Lower leg skin (tissue), 4 donors: ENCODE measurements around the gene TMEM243. TPM values are rescaled to one million over a fixed set of nuclear protein-coding genes. Genes with fewer than 3 reads are reported as not detected.
"Not testable (repeated sequence)": the region's sequence is repeated elsewhere in the genome, so short reads cannot be mapped to it uniquely, and the experiment has no call there.

Experiments
- DNase-seq, 2 donors: peaks; one replicate each; pipeline ENCODE4 v3.0.0-alpha.2; 2019; ENCODE audit warnings: low spot score in 2 of 2
- H3K4me3 ChIP-seq: fragments of 200-600 bp; sonication (generic); 2 replicates; pipeline ENCODE4 v1.5.1; 2017; ENCODE audit warnings: mild to moderate bottlenecking, low read depth; ENCODE audit not compliant: poor library complexity, severe bottlenecking
- POLR2A ChIP-seq, 2 donors: fragments of 450-650 bp; IDR thresholded peaks; one replicate each; pipeline ENCODE4 v1.6.1; 2016 to 2017; ENCODE audit warnings: antibody characterized with exemption in 2 of 2, mild to moderate bottlenecking in 1 of 2, moderate library complexity in 1 of 2
- whole genome bisulfite sequencing, 2 donors: methylation state at CpG; one replicate each; pipeline ENCODE4 v1.1.5; 2018; 5-methylcytosine and 5-hydroxymethylcytosine counted together
- intact Hi-C: fragments of 100-400 bp; cut with DNase I; formaldehyde crosslinking; loops from one replicate; pipeline ENCODE4 v1.15.0; 2023; ENCODE audit warnings: low total_unique reads
- total RNA-seq, 4 donors: library from RNA; depleted of rRNA; stranded (reverse); fragments of >200 nt; gene quantifications; one replicate each; pipeline ENCODE4 v1.1.0, GENCODE V29; 2016
- TF ChIP-seq, protein P1 (sequence below), 3 donors: fragments of 450-650 bp; IDR thresholded peaks; one replicate each; pipeline ENCODE4 v1.5.1; 2016; ENCODE audit warnings: antibody characterized with exemption in 3 of 3, mild to moderate bottlenecking in 3 of 3, moderate library complexity in 2 of 3

TMEM243 gene
- total RNA-seq, 4 donors from 2014 or later = 29.4 to 60.6 (median 38.0) TPM

DNA sequence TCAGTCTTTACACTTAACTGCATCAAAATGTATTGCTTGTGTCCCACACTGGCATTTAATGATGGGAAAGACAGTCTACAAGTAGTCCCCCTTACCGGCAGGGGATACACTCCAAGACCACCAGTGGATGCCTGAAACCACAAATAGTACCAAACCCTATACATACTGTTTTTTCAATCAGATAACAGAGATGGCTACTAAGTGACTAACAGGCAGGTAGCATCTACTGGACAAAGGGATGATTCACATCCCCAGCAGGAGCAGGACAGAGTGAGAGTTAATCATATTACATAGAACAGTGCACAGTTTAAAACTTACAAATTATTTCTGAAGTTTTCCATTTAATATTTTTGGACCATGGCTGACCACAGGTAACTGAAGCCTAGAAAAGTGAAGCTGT lies 13.2 kb downstream of the TMEM243 start:
- 100% methylated on average over 1 of the region's 1 CpG for WGBS, 2 donors
- H3K4me3 ChIP-seq = no peak overlapping the region
- intact Hi-C loops = no loop called here
- no peak for DNase-seq
- TF ChIP-seq POLR2A (IDR thresholded peaks at IDR 0.05) = no peak
- TF ChIP-seq, protein P1, sequence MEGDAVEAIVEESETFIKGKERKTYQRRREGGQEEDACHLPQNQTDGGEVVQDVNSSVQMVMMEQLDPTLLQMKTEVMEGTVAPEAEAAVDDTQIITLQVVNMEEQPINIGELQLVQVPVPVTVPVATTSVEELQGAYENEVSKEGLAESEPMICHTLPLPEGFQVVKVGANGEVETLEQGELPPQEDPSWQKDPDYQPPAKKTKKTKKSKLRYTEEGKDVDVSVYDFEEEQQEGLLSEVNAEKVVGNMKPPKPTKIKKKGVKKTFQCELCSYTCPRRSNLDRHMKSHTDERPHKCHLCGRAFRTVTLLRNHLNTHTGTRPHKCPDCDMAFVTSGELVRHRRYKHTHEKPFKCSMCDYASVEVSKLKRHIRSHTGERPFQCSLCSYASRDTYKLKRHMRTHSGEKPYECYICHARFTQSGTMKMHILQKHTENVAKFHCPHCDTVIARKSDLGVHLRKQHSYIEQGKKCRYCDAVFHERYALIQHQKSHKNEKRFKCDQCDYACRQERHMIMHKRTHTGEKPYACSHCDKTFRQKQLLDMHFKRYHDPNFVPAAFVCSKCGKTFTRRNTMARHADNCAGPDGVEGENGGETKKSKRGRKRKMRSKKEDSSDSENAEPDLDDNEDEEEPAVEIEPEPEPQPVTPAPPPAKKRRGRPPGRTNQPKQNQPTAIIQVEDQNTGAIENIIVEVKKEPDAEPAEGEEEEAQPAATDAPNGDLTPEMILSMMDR (IDR thresholded peaks at IDR 0.05) = no peak

DNA sequence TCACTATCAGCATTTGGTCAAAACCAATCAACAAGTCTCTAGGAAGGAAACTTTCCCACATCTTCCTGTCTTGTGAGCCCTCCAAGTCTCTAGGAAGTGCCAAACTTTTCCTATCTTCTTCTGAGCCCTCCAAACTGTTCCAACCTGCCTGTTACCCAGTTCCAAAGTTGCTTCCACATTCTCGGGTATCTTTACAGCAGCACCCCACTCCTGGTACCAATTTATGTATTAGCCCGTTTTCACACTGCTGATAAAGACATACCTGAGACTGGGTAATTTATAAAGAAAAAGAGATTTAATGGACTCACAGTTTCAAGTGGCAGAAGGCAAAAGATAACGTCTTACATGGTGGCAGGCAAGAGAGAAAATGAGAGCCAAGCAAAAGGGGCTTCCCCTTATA lies 13.8 kb downstream of the TMEM243 start:
- DNase-seq, H3K4me3 ChIP-seq, intact Hi-C loops: not testable (repeated sequence)
- 98 to 99% methylated on average over 3 of the region's 3 CpGs for WGBS, 2 donors

DNA sequence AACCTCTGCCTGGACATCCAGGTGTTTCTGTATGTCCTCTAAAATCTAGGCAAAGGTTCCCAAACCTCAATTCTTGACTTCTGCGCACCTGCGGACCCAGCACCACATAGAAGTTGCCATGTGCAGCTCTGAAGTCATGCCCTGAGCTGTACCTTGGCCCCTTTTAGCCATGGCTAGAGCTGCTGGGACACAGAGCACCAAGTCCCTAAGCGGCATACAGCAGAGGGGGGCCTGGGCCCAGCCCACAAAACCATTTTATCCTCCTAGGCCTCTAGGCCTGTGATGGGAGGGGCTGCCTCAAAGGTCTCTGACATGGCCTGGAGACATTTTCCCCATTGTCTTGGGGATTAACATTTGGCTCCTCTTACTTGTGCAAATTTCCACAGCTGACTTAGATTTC lies 14.6 kb downstream of the TMEM243 start:
- DNase-seq = no peak
- WGBS, 2 donors = 65 to 78% methylated on average over 3 of the region's 3 CpGs
- no peak for TF ChIP-seq POLR2A (IDR thresholded peaks at IDR 0.05)
- TF ChIP-seq, protein P1 (IDR thresholded peaks at IDR 0.05) = no peak
- intact Hi-C loops = no loop called here
- H3K4me3 ChIP-seq = no peak overlapping the region

DNA sequence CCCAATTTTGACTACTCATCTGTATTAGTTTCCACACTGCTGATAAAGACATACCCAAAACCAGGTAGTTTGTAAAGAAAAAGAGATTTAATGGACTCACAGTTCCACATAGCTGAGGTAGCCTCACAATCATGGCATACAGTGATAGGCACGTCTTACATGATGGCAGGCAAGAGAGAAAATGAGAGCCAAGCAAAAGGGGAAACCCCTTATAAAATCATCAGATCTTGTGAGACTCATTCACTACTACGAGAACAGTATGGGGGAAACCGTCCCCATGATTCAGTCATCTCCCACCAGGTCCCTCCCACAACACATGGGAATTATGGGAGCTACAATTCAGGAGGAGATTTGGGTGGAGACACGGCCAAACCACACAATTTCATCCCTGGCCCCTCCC lies 15.6 kb downstream of the TMEM243 start:
- intact Hi-C loops, H3K4me3 ChIP-seq, DNase-seq: not testable (repeated sequence)
- 82 to 83% methylated on average over 4 of the region's 4 CpGs for WGBS, 2 donors

DNA sequence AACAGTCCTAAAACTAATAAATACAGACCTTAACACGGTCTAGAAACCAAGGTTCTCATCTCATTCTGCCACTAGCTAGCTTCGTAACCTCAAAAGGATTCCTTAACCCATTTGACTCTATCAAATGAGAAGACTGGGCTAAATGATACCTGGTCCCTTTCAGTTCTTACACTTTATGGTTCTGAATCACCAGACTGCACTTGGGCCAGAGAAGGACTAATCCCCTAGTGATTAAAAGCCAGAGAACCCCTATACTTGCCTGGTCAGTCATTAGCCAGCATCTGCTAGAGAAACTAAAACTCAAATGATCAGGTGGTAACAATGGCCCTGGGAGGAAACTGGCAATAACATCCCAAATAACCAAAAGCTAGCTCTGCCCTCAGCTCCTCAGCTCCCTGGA lies 16.8 kb downstream of the TMEM243 start:
- no peak overlapping the region for H3K4me3 ChIP-seq
- TF ChIP-seq, protein P1 (IDR thresholded peaks at IDR 0.05) = no peak
- TF ChIP-seq POLR2A (IDR thresholded peaks at IDR 0.05) = no peak
- WGBS, 2 donors = 98 to 100% methylated on average over 2 of the region's 2 CpGs
- no peak for DNase-seq
- intact Hi-C loops = no loop called here

DNA sequence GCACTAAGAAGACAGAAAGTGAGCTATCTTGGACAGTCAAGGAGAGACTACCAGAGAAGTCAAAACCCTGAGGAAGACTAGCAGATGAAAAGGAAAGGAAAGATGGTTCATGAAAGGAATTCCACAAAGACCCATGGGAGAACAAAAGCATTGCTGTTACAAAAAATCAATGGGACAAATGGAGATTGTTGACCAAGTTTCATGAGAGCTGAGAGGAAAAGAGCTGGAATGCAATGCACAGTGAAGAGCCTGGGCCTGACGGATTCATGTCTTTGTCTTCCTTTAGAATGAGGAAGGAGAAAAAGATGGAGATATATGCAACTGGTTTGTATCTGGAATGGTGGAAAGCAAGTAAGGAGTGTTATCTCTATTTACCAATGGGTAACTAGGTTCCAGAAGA lies 17.3 kb downstream of the TMEM243 start:
- DNase-seq = no peak
- H3K4me3 ChIP-seq = no peak overlapping the region
- TF ChIP-seq, protein P1 (IDR thresholded peaks at IDR 0.05) = no peak
- TF ChIP-seq POLR2A (IDR thresholded peaks at IDR 0.05) = no peak
- intact Hi-C loops = no loop called here
- WGBS, 2 donors = 93 to 97% methylated on average over 1 of the region's 1 CpG

DNA sequence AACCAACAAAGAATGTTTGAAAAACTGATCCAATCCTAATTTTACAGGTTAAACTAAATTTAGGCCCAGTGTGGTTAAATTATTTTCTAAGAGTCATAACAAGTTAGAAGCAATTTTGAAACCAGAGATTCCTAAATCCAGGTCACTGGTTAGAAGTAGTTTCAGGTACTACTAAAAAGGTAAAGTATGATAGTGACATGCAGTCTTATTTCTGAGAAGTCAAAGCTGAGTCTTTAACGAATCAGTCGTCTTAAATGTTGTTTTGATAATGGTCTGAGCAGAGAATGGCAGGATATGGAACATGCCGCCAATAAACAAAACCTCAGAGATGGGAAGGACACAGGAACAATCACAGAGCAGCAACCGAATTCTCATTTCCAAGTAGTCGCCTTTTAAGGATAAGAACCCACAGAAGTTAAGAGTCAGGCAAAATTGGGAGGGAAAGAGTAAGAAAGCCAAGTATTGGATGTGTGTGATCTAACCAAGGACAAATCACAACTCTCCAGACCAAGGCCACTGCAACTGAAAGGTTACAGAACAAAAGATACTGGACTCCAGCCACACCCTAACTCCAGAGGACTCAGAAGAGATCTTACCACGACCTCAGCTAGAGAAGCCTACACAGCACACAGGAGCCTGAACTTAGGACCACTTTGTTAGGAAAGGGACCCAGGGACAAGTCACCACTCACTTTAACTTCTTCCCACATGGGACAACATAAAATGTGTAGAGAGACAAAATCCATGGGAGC lies 19.7 kb downstream of the TMEM243 start:
- 81 to 89% methylated on average over 6 of the region's 6 CpGs for WGBS, 2 donors
- intact Hi-C loops = no loop called here

More for the DNA sequence above, 19.7 kb downstream of the TMEM243 start:
- no peak overlapping the region for H3K4me3 ChIP-seq
- TF ChIP-seq, protein P1 (IDR thresholded peaks at IDR 0.05) = no peak
- no peak for TF ChIP-seq POLR2A (IDR thresholded peaks at IDR 0.05)
- DNase-seq = no peak
